Large intestine (tissue), 3 donors: Measurements from ENCODE around the gene ACAP2. TPM values are rescaled to one million over a fixed set of nuclear protein-coding genes. Genes with fewer than 3 reads are reported as not detected.

Experiments
- DNase-seq, 2 donors: peaks; one replicate each; pipeline versions ENCODE4 v3.0.0 to v3.0.0-alpha.2; 2013
- H3K27ac ChIP-seq: one replicate; pipeline ENCODE4 v1.5.1; 2013; ENCODE audit warnings: low read length
- H3K27me3 ChIP-seq: 2 replicates; pipeline ENCODE4 v1.6.1; 2013; ENCODE audit warnings: low read length; ENCODE audit not compliant: control insufficient read depth, insufficient read depth
- H3K36me3 ChIP-seq: 2 replicates; pipeline ENCODE4 v1.6.1; 2013; ENCODE audit warnings: low read length; ENCODE audit not compliant: control insufficient read depth, insufficient read depth
- H3K4me1 ChIP-seq: one replicate; pipeline ENCODE4 v1.6.1; 2013; ENCODE audit warnings: low read length; ENCODE audit not compliant: control insufficient read depth, insufficient read depth
- H3K4me3 ChIP-seq: one replicate; pipeline ENCODE4 v1.5.1; 2013; ENCODE audit warnings: low read length
- H3K9me3 ChIP-seq: one replicate; pipeline ENCODE4 v1.6.1; 2013; ENCODE audit warnings: mild to moderate bottlenecking, low read depth, low read length, moderate library complexity; ENCODE audit not compliant: control insufficient read depth
- WGBS: methylation state at CpG from one replicate; pipeline ENCODE4 v1.1.5; 2013; ENCODE audit warnings: low lambda C conversion rate; ENCODE audit not compliant: insufficient coverage; 5-methylcytosine and 5-hydroxymethylcytosine counted together
- polyA plus RNA-seq: library from polyadenylated mRNA; unstranded; fragments of 120-200 nt; gene quantifications from one replicate; pipeline ENCODE4 v1.2.1, GENCODE V29; 2013

ACAP2 gene
- polyA plus RNA-seq, 1 donor = 33.4 TPM

- no peak overlapping the region for H3K4me3 ChIP-seq
- no peaks in the 10 kb centered on the region for H3K9me3 ChIP-seq
- peak in 1 of 2 donors; percentile 56 for DNase-seq
- H3K36me3 ChIP-seq = no peaks in the 10 kb centered on the region
- no peak overlapping the region for H3K27ac ChIP-seq
- peaks cover 15% of the 10 kb centered on the region for H3K4me1 ChIP-seq
- WGBS = 83% methylated on average over 1 of the region's 3 CpGs
- no peaks in the 10 kb centered on the region for H3K27me3 ChIP-seq
These were observed 3.5 kb upstream of the ACAP2 start for GRCh38 chr3:195446359-195446758.

- WGBS = no CpG with 5 or more reads among the region's 2 CpGs
- H3K9me3 ChIP-seq = no peaks in the 10 kb centered on the region
These were observed 3.1 kb upstream of the ACAP2 start for GRCh38 chr3:195445885-195446284.

GRCh38 chr3:195443391-195443989 lies 670 bp upstream of the ACAP2 start:
- Histone ChIP-seq H3K4me3 (peak overlapping the region; percentile 17), H3K27me3 (no peaks in the 10 kb centered on the region), H3K36me3 (no peaks in the 10 kb centered on the region), H3K27ac (peak overlapping the region; percentile 56), H3K4me1 (peaks cover 19% of the 10 kb centered on the region), H3K9me3 (no peaks in the 10 kb centered on the region)
- WGBS = no CpG with 5 or more reads among the region's 6 CpGs
- DNase-seq = no peak

More at GRCh38 chr3:195445885-195446284, 3.1 kb upstream of the ACAP2 start:
- H3K27ac ChIP-seq = no peak overlapping the region
- no peaks in the 10 kb centered on the region for H3K27me3 ChIP-seq
- peaks cover 19% of the 10 kb centered on the region for H3K4me1 ChIP-seq
- no peaks in the 10 kb centered on the region for H3K36me3 ChIP-seq
- no peak for DNase-seq
- H3K4me3 ChIP-seq = no peak overlapping the region

- Histone ChIP-seq H3K36me3 (no peaks in the 10 kb centered on the region), H3K27me3 (no peaks in the 10 kb centered on the region), H3K9me3 (no peaks in the 10 kb centered on the region), H3K27ac (peak overlapping the region; percentile 88), H3K4me3 (peak overlapping the region; percentile 82), H3K4me1 (peaks cover 16% of the 10 kb centered on the region)
- WGBS = no CpG with 5 or more reads among the region's 43 CpGs
- no peak for DNase-seq
These were observed 738 bp downstream of the ACAP2 start for GRCh38 chr3:195441992-195442572.

GRCh38 chr3:195441476-195441991 lies 1.3 kb downstream of the ACAP2 start:
- Histone ChIP-seq H3K36me3 (no peaks in the 10 kb centered on the region), H3K4me1 (peaks cover 12% of the 10 kb centered on the region), H3K4me3 (peak overlapping the region; percentile 82), H3K9me3 (no peaks in the 10 kb centered on the region), H3K27ac (peak overlapping the region; percentile 88), H3K27me3 (no peaks in the 10 kb centered on the region)
- peak in 1 of 2 donors; percentile 67 for DNase-seq
- 70% methylated on average over 2 of the region's 13 CpGs for WGBS

- H3K36me3 ChIP-seq = no peaks in the 10 kb centered on the region
- DNase-seq = no peak
- peaks cover 11% of the 10 kb centered on the region for H3K4me1 ChIP-seq
- no peaks in the 10 kb centered on the region for H3K9me3 ChIP-seq
- no peak overlapping the region for H3K27ac ChIP-seq
- H3K4me3 ChIP-seq = no peak overlapping the region
- no peaks in the 10 kb centered on the region for H3K27me3 ChIP-seq
- 100% methylated on average over 1 of the region's 2 CpGs for WGBS
These were observed 1.8 kb downstream of the ACAP2 start for GRCh38 chr3:195441051-195441450.

GRCh38 chr3:195440379-195440778 lies 2.4 kb downstream of the ACAP2 start:
- 71% methylated on average over 1 of the region's 1 CpG for WGBS
- no peak overlapping the region for H3K27ac ChIP-seq
- no peak for DNase-seq
- H3K36me3 ChIP-seq = no peaks in the 10 kb centered on the region
- no peaks in the 10 kb centered on the region for H3K27me3 ChIP-seq
- no peak overlapping the region for H3K4me3 ChIP-seq
- H3K4me1 ChIP-seq = peaks cover 11% of the 10 kb centered on the region
- no peaks in the 10 kb centered on the region for H3K9me3 ChIP-seq

- no peak overlapping the region for H3K4me3 ChIP-seq
- no peaks in the 10 kb centered on the region for H3K27me3 ChIP-seq
- peaks cover 2% of the 10 kb centered on the region for H3K36me3 ChIP-seq
- DNase-seq = peak in 1 of 2 donors; percentile 22
- peaks cover 6% of the 10 kb centered on the region for H3K4me1 ChIP-seq
- no peaks in the 10 kb centered on the region for H3K9me3 ChIP-seq
- H3K27ac ChIP-seq = no peak overlapping the region
- WGBS = no CpG with 5 or more reads among the region's 2 CpGs
These were observed 4.4 kb downstream of the ACAP2 start for GRCh38 chr3:195438371-195438770.

GRCh38 chr3:195425849-195426248 lies 17.0 kb downstream of the ACAP2 start:
- no peak overlapping the region for H3K27ac ChIP-seq
- no peaks in the 10 kb centered on the region for H3K9me3 ChIP-seq
- no peak for DNase-seq
- H3K27me3 ChIP-seq = no peaks in the 10 kb centered on the region
- no CpG with 5 or more reads among the region's 3 CpGs for WGBS
- no peaks in the 10 kb centered on the region for H3K4me1 ChIP-seq
- H3K36me3 ChIP-seq = no peaks in the 10 kb centered on the region
- no peak overlapping the region for H3K4me3 ChIP-seq

GRCh38 chr3:195423818-195424217 lies 19.0 kb downstream of the ACAP2 start:
- Histone ChIP-seq H3K36me3 (no peaks in the 10 kb centered on the region), H3K9me3 (no peaks in the 10 kb centered on the region), H3K4me3 (no peak overlapping the region), H3K4me1 (no peaks in the 10 kb centered on the region), H3K27me3 (no peaks in the 10 kb centered on the region), H3K27ac (no peak overlapping the region)
- DNase-seq = no peak
- WGBS = no CpG with 5 or more reads among the region's 2 CpGs

- Histone ChIP-seq H3K9me3 (no peaks in the 10 kb centered on the region), H3K27me3 (no peaks in the 10 kb centered on the region), H3K4me3 (no peak overlapping the region), H3K36me3 (peaks cover 3% of the 10 kb centered on the region), H3K4me1 (no peaks in the 10 kb centered on the region), H3K27ac (no peak overlapping the region)
- no peak for DNase-seq
- WGBS = 100% methylated on average over 2 of the region's 4 CpGs
These were observed 21.4 kb downstream of the ACAP2 start for GRCh38 chr3:195421400-195421799.
